HG03378 (cell line): Measurements from ENCODE around the gene EMD.

Experiments
- ATAC-seq: cut with Tn5 transposase; IDR thresholded peaks from one replicate; pipeline ENCODE4 v1.9.1; 2021; ENCODE audit warnings: mild to moderate bottlenecking, moderate library complexity; ENCODE audit not compliant: unreplicated experiment

Gene EMD

DNA sequence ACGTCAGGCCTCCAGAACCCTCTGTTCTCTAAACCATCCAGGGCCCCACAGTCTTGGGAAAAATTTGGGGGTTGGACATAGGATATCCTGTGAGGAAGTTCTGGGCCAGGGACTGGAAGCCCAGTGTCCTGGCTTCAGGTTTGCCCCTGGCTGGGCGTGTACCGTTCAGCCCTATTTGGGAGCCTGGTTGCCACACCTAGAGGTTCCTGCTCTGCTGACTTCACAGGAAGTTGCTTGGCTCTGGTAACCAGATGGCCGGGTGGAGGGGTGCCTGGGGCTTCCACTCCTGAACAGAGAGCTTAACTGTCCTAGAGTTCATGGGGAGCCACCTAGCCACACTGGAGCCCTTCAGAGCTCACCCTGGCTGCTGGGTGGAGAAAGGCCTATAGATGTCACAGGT is 33.4 kb downstream of the EMD start:
- ATAC-seq: no peak

GRCh38 chrX:154413142-154413541 is 34.0 kb downstream of the EMD start:
- no peak for ATAC-seq

- ATAC-seq: no peak
Measured at GRCh38 chrX:154417157-154417556, 38.1 kb downstream of the EMD start.

GRCh38 chrX:154419189-154419588 is 40.1 kb downstream of the EMD start:
- no peak for ATAC-seq

- ATAC-seq: no peak
Measured at GRCh38 chrX:154419688-154420401, 40.8 kb downstream of the EMD start.

- no peak for ATAC-seq
Measured at GRCh38 chrX:154420402-154420756, 41.3 kb downstream of the EMD start.

DNA sequence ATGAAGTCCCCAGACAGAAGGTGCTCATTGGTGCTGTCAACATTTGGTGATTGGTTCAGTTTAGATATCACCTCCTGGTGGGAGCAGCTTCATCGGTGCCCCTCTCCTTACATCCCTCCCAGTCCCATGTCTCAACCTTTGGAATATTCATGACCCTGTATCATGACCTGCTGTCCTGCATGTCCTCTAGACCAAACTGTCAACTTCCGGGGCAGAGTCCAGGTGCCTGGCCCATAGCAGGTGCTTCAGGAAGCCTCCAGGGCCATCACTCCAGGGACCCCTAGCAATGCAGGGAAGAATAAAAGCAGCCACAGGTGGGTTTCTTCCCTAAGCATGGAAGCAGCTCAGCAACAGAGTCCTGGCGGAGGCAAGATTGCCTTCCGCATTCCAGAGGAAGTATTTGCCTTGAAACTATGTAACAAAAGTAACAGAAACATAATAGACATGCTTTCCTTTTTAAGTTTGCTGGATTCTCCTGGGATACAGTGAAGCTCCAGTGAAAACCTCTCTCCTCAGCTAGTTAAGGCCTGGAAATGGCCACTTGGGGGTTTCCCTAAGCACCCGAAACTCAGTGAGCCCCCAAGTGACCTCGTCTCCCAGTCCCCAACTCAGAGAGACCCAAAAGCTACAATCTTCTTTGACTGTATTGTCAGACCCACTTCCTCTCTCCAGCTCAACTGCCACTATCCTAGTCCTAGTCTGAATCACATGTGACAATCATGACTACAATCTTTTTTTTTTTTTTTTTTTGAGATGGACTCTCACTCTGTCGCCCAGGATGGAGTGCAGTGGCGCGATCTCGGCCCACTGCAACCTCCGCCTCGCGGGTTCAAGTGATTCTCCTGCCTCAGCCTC is 48.0 kb downstream of the EMD start:
- no peak for ATAC-seq

DNA sequence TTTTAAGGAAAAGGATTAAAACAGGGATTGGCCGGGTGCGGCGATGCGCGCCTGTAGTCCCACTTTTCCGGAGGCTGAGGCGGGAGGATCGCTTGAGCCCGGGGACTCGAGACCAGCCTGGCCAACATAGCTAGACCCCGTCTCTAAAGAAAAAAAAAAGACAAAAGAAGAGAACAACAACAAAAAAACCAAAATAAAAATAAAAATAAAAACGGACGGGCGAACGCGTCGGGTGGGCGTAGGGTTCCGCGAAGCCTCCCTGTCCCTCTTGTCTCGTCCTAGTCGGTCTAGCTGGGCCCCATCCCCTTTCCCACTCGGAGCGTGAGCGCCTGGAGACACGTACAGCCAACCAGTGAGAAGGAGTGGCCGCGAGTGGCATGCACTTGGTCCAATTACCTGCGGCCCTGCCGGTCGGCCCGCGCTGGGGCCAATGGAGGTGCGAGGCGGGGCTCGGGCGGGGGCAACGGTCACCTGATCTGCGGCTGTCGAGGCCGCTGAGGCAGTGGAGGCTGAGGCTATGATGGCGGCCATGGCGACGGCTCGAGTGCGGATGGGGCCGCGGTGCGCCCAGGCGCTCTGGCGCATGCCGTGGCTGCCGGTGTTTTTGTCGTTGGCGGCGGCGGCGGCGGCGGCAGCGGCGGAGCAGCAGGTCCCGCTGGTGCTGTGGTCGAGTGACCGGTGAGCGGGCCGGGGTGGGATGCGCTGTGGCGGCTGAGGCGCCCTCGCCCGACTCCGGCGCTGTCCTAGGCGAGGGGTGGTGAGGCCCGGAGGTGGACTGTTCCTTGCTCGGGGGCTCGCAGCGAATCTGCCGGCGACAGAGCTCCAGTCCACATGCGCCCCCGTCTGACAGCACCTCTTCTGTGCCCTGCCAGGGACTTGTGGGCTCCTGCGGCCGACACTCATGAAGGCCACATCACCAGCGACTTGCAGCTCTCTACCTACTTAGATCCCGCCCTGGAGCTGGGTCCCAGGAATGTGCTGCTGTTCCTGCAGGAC is 49.4 kb downstream of the EMD start, which contains the start of gene ATP6AP1:
ATP6AP1 (plus strand) TSS at position 502 of the 996 bp plus-strand sequence; CDS start at position 518, 16 bp downstream.
- peak; percentile 78 for ATAC-seq

GRCh38 chrX:154429711-154430110 is 50.6 kb downstream of the EMD start:
- no peak for ATAC-seq

DNA sequence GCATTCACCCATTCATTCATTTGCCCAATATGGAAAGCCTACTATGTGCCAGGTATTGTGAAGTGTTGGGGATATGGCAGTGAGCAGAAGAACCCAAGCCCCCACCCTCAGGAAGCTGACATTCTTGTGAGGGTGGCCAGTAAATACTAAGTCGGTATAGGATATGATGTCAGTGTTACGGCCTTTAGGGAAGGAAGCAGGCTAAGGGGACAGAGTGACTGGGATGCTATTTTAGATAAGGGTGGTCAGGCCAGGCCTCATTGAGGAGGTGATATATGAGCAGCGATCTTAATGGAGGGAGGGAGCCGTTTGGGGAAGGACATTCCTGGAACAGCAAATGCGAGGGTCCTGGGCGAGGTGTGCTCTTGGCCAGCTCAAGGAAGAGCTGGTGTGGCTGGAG is 51.4 kb downstream of the EMD start:
- ATAC-seq: no peak

- no peak for ATAC-seq
Measured at GRCh38 chrX:154430916-154431315, 51.8 kb downstream of the EMD start.
